Stimulated activated CD8-positive, alpha-beta memory T cell treated with anti-CD3 and anti-CD28 coated beads, Interleukin-15, amount 100 ng/mL, for 4 hours (primary cell): ENCODE results near the gene RAB25.
"Not testable (repeated sequence)": the region's sequence is repeated elsewhere in the genome, so short reads cannot be mapped to it uniquely, and the experiment has no call there.

Experiments used
- DNase-seq, 2 donors: peaks; one replicate each; pipeline ENCODE4 v3.0.0-alpha.2; 2020; ENCODE audit warnings: low read depth in 2 of 2

The RAB25 gene

GRCh38 chr1:156060937-156061636, at the start of gene RAB25:
Gene RAB25 (plus strand): TSS chr1:156061160. CDS start chr1:156061401, 241 bp downstream.
- DNase-seq: no peak

GRCh38 chr1:156012051-156012817, 48.7 kb upstream of the RAB25 start:
- no peak for DNase-seq

GRCh38 chr1:156014829-156015228, 46.1 kb upstream of the RAB25 start:
- no peak for DNase-seq

- no peak for DNase-seq
Measured at GRCh38 chr1:156019946-156020292, 41.0 kb upstream of the RAB25 start.

- peak; percentile 55 to 76 for DNase-seq
Measured at GRCh38 chr1:156020293-156021092, 40.5 kb upstream of the RAB25 start, which contains the start of gene SSR2. Gene SSR2 (minus strand): TSS chr1:156020951. CDS start chr1:156020167, 784 bp downstream.

GRCh38 chr1:156021093-156021428, 39.9 kb upstream of the RAB25 start:
- DNase-seq: no peak

- no peak for DNase-seq
Measured at GRCh38 chr1:156021954-156022353, 39.0 kb upstream of the RAB25 start.

GRCh38 chr1:156024801-156025200, 36.2 kb upstream of the RAB25 start:
- DNase-seq: no peak

GRCh38 chr1:156025876-156026275, 35.1 kb upstream of the RAB25 start:
- DNase-seq: no peak

GRCh38 chr1:156026588-156026987, 34.4 kb upstream of the RAB25 start:
- no peak for DNase-seq

GRCh38 chr1:156033011-156033410, 27.9 kb upstream of the RAB25 start:
- no peak for DNase-seq

- not testable (repeated sequence) for DNase-seq
Measured at GRCh38 chr1:156034991-156035390, 26.0 kb upstream of the RAB25 start.

- DNase-seq: no peak
Measured at GRCh38 chr1:156042828-156043227, 18.1 kb upstream of the RAB25 start.

GRCh38 chr1:156045076-156045475, 15.9 kb upstream of the RAB25 start:
- no peak for DNase-seq

GRCh38 chr1:156048663-156049258, 12.2 kb upstream of the RAB25 start:
- DNase-seq: no peak

GRCh38 chr1:156050376-156050775, 10.6 kb upstream of the RAB25 start:
- no peak for DNase-seq

- no peak for DNase-seq
Measured at GRCh38 chr1:156051011-156051725, 9.8 kb upstream of the RAB25 start.

GRCh38 chr1:156052862-156053767, 7.8 kb upstream of the RAB25 start:
- peak; percentile 43 to 45 for DNase-seq

GRCh38 chr1:156053768-156054499, 7.0 kb upstream of the RAB25 start, which contains the start of gene UBQLN4:
Gene UBQLN4 (minus strand): TSS chr1:156053798. CDS start chr1:156053701, 97 bp downstream.
- peak; percentile 71 to 74 for DNase-seq
